ENCODE data around the gene FOLR2.

FOLR2 gene

DNA sequence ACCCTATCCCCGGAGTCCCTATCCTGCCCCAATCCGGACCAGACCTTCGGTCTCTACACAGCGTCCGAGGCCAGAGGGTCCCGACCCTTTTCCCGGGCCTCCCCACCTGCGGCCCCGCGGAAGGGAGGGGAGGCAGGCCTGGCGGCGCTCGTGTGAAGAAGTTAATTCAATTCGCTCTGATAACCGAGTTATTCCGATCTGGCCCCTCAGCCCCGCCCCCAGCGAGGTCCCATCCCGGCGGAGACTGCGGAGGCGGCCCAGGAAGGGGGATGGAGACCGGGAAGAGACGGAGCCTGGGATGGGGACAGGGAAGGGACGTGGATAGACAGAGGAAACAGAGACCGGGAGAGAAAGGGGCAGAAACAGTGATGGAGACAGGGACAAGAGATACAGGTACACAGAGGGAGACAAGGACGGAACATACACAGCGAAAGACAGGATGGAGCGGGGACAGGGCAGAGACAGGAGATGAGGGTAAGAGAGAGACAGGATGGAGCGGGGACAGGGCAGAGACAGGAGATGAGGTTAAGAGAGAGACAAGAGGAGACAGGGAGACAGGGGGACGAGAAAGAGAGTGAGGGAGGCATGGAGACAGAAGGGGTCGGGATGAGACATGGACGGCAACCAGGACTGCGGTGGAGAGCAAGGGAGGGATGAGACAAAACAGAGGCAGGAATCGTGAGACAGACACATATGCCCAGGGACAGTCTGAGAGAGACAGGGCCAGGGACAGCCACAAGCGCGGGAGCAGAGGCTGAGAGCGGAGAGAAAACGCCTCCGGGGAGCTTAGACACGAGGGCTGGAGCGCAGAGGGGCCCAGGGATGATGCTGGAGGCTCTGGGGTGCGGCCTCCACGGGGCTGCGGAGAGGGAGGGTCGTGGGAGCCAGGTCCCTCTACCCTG is 28.0 kb downstream of the FOLR2 start:
- no peak overlapping the region for H3K4me3 ChIP-seq (ENCODE audit: low read depth, low read length)
- TF ChIP-seq, protein P1, sequence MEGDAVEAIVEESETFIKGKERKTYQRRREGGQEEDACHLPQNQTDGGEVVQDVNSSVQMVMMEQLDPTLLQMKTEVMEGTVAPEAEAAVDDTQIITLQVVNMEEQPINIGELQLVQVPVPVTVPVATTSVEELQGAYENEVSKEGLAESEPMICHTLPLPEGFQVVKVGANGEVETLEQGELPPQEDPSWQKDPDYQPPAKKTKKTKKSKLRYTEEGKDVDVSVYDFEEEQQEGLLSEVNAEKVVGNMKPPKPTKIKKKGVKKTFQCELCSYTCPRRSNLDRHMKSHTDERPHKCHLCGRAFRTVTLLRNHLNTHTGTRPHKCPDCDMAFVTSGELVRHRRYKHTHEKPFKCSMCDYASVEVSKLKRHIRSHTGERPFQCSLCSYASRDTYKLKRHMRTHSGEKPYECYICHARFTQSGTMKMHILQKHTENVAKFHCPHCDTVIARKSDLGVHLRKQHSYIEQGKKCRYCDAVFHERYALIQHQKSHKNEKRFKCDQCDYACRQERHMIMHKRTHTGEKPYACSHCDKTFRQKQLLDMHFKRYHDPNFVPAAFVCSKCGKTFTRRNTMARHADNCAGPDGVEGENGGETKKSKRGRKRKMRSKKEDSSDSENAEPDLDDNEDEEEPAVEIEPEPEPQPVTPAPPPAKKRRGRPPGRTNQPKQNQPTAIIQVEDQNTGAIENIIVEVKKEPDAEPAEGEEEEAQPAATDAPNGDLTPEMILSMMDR (IDR thresholded peaks at IDR 0.05; ENCODE audit: low read depth, low read length, missing control alignments), result no peak
- no peak for DNase-seq (ENCODE audit: low read depth)

DNA sequence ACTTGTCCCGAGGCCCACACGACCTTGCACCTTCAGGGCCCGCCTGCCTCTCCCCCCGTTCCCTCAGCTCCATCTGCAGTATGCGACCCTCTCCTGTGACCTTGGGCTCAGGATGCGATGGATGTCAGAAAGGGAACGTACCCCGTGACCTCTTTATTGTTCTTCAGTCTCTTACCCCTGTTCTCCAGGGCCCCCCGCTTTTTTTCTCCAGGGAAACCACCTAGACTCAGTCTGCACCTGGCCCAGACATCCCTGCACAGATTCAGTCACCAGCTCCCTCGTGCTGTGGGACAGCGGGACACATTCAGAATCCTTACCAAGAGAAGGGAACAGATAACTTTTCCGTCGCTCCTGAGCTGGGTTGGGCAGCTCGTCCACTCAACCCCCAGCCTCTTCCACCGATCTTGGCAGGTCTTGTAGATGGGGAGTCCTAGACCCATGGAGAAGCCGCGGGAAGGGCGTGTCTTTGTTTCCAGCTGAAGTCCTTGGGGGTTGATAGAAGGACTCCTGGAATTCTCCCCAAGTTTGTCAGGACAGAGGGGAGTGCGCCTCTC is 28.7 kb downstream of the FOLR2 start:
- TF ChIP-seq, protein P1 (IDR thresholded peaks at IDR 0.05; ENCODE audit: low read depth, low read length, missing control alignments), result no peak
- DNase-seq (ENCODE audit: low read depth), result no peak
- no peak overlapping the region for H3K4me3 ChIP-seq (ENCODE audit: low read depth, low read length)

DNA sequence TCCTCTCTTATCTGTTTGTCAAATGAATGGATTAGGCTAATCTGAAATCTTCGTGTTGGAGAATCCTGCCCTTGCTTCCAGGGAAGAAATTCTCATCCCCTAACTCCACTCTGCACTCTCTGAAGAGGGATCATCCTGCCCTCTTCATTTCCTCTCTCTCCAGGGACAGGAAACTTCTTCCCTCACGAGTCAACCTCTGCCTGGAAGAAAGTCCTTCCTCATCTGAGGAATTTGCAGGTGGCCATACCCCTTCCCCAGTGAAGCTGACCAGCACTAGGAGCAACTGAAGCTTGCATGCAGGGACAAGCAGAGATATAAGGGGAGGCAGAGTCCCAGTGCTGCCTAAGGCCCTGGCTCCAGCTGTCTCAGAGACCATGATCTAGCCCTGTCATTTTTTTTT is 31.0 kb downstream of the FOLR2 start:
- no peak for DNase-seq (ENCODE audit: low read depth)
- no peak overlapping the region for H3K4me3 ChIP-seq (ENCODE audit: low read depth, low read length)
- TF ChIP-seq, protein P1 (IDR thresholded peaks at IDR 0.05; ENCODE audit: low read depth, low read length, missing control alignments), result no peak

DNA sequence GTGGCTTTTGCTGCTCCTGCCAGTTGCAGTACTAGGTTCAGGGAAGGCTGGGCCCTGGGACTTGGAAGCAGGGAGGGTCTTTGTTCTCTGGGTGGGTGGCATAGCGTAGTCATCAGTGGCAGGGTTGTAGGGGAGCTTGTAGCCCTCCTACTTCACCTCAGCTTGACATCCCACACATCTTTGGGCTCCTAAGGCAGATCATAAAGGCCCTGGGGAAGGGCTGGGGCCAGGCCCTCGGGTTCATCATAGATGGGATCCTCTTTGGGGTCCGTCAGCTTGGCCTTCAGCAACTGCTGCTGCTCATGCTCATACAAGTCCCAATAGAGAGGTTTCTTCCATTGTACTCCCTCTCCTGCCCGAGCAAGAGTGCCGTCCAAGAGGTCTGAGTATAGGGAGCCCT is 33.4 kb downstream of the FOLR2 start:
- TF ChIP-seq, protein P1 (IDR thresholded peaks at IDR 0.05; ENCODE audit: low read depth, low read length, missing control alignments), result no peak
- H3K4me3 ChIP-seq (ENCODE audit: low read depth, low read length), result no peak overlapping the region
- no peak for DNase-seq (ENCODE audit: low read depth)

DNA sequence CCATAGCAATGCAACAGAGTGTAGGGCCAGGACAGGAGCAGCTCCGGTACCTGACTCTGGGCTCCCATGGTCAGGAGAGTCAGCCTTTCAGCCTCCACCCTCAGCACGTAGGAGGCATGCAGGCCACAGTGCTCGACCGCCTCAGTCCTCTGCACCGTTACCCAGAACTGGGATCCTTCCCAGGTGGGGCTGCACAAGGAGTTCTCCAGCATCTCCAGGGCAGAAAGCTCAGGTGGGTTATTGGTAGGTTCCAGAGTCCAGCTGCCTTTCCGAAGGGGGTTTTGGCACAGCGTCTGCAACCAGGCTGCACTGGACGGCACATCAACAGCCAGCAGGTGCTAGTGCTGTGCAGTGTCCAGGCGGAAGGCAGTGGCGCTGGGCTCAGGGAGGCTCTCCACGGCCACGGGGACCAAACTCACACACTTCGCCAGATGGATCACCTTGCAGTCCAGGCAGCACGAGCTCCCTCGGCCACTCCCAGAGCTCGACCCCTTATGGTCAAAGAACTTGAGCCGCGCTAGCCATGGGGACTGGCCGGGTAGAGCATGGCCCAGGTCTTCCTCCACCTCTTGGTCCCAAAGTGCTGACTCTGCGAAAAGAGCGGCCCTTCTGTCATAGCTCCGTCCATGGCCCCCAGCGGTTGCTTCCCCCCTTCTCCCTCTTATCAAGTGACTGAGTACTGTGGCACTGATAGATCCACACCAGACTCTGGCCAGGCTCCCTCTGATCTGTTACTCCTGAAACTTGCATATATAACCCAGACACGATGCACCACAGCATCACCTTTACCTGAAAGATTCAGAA is 34.3 kb downstream of the FOLR2 start:
- H3K4me3 ChIP-seq (ENCODE audit: low read depth, low read length), result no peak overlapping the region
- no peak for DNase-seq (ENCODE audit: low read depth)
- TF ChIP-seq, protein P1 (IDR thresholded peaks at IDR 0.05; ENCODE audit: low read depth, low read length, missing control alignments), result no peak

DNA sequence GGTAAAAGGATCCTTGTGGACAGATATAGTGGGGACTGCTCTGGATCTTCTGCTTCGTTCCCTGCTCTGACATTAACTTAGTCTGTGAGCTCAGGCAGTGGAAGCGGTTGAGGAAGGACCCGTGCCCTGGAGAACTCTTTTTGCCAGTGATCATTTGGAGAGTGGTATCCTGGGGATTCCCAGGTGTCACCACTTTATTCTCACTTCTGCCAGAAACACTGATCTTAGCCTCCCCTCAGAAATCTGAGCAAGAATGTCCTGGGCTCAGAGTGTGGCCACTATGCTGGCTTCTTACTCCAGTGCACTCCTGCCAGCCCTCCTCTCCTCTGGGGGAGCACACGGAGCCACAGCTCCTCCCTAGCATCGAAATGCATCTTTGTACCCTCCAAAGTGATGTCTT is 35.0 kb downstream of the FOLR2 start:
- H3K4me3 ChIP-seq (ENCODE audit: low read depth, low read length), result no peak overlapping the region
- DNase-seq (ENCODE audit: low read depth), result no peak
- TF ChIP-seq, protein P1 (IDR thresholded peaks at IDR 0.05; ENCODE audit: low read depth, low read length, missing control alignments), result no peak
